Karpas-422 (cell line): Measurements from ENCODE around the gene DTX4. TPM values are rescaled to one million over a fixed set of nuclear protein-coding genes. Genes with fewer than 3 reads are reported as not detected.

Source experiments
- DNase-seq: peaks from one replicate; pipeline ENCODE4 v3.0.0-alpha.2; 2015
- H2AFZ ChIP-seq: fragments of 200-600 bp; sonication (generic); 2 replicates; pipeline ENCODE4 v1.6.1; 2014; ENCODE audit warnings: antibody characterized with exemption, low read length, mixed read lengths
- H3K27ac ChIP-seq: fragments of 200-600 bp; sonication (generic); 2 replicates; pipeline ENCODE4 v1.5.1; 2014; ENCODE audit warnings: mild to moderate bottlenecking, low read length, moderate library complexity
- H3K27me3 ChIP-seq: fragments of 200-600 bp; sonication (generic); 2 replicates; pipeline ENCODE4 v1.6.1; 2014; ENCODE audit warnings: low read length, mixed read lengths
- H3K36me3 ChIP-seq: fragments of 200-600 bp; sonication (generic); 2 replicates; pipeline ENCODE4 v1.6.1; 2014; ENCODE audit warnings: low read length, mixed read lengths; ENCODE audit not compliant: insufficient read depth
- H3K4me1 ChIP-seq: fragments of 200-600 bp; sonication (generic); 2 replicates; pipeline ENCODE4 v1.6.1; 2014; ENCODE audit warnings: mild to moderate bottlenecking, low read length, mixed read lengths
- H3K4me2 ChIP-seq: fragments of 200-600 bp; sonication (generic); 2 replicates; pipeline ENCODE4 v1.6.1; 2014; ENCODE audit warnings: low read length, low read depth, mild to moderate bottlenecking; ENCODE audit not compliant: poor library complexity, severe bottlenecking
- H3K4me3 ChIP-seq: fragments of 200-600 bp; sonication (generic); 2 replicates; pipeline ENCODE4 v1.5.1; 2014; ENCODE audit warnings: mild to moderate bottlenecking, antibody characterized with exemption, low read length, mixed read lengths
- H3K79me2 ChIP-seq: fragments of 200-600 bp; sonication (generic); 2 replicates; pipeline ENCODE4 v1.6.1; 2014; ENCODE audit warnings: mild to moderate bottlenecking, low read length, mixed read lengths
- H3K9ac ChIP-seq: fragments of 200-600 bp; sonication (generic); 2 replicates; pipeline ENCODE4 v1.6.0; 2014; ENCODE audit warnings: low read length
- H3K9me2 ChIP-seq: fragments of 200-600 bp; sonication (generic), shearing (Covaris generic); replicated peaks from 2 replicates; pipeline ENCODE4 v1.6.0; 2014; ENCODE audit warnings: mild to moderate bottlenecking, low read length, moderate library complexity; ENCODE audit not compliant: insufficient read depth
- H3K9me3 ChIP-seq: fragments of 300-700, 200-600 bp; sonication (generic); 2 replicates; pipeline ENCODE4 v1.6.1; 2014; ENCODE audit warnings: low read length, mixed read lengths
- H4K20me1 ChIP-seq: fragments of 200-600 bp; sonication (generic); 2 replicates; pipeline ENCODE4 v1.6.1; 2014; ENCODE audit warnings: mild to moderate bottlenecking, antibody characterized with exemption, low read length, low read depth; ENCODE audit not compliant: insufficient read depth
- total RNA-seq: library from RNA; depleted of rRNA; stranded (reverse); fragments of >200 nt; shearing (Covaris generic); gene quantifications from 2 replicates; pipeline ENCODE4 v1.2.3, GENCODE V29; 2014; ENCODE audit warnings: low replicate concordance

Gene DTX4
- total RNA-seq, 1 experiment from 2014 or later: 8.4 TPM

- Histone ChIP-seq H2AFZ (no peak overlapping the region), H3K4me1 (no peaks in the 10 kb centered on the region), H3K27ac (no peak overlapping the region), H3K27me3 (no peaks in the 10 kb centered on the region), H3K4me3 (no peak overlapping the region), H3K36me3 (no peaks in the 10 kb centered on the region), H3K9me3 (no peaks in the 10 kb centered on the region), H3K79me2 (no peaks in the 10 kb centered on the region), H3K9me2 (no peaks in the 10 kb centered on the region), H3K9ac (no peak overlapping the region), H4K20me1 (no peaks in the 10 kb centered on the region), H3K4me2 (no peak overlapping the region)
- DNase-seq: no peak
Observed at GRCh38 chr11:59191095-59191494, 19.2 kb downstream of the DTX4 start.

GRCh38 chr11:59191890-59192289 lies 20.0 kb downstream of the DTX4 start:
- Histone ChIP-seq H3K79me2 (no peaks in the 10 kb centered on the region), H3K36me3 (no peaks in the 10 kb centered on the region), H3K9ac (no peak overlapping the region), H3K27me3 (no peaks in the 10 kb centered on the region), H3K9me3 (no peaks in the 10 kb centered on the region), H4K20me1 (no peaks in the 10 kb centered on the region), H3K27ac (no peak overlapping the region), H3K4me1 (no peaks in the 10 kb centered on the region), H3K9me2 (no peaks in the 10 kb centered on the region), H2AFZ (no peak overlapping the region), H3K4me3 (no peak overlapping the region), H3K4me2 (no peak overlapping the region)
- DNase-seq: no peak

- DNase-seq: no peak
- H3K9me3 ChIP-seq: no peaks in the 10 kb centered on the region
- H3K79me2 ChIP-seq: no peaks in the 10 kb centered on the region
- no peaks in the 10 kb centered on the region for H3K4me1 ChIP-seq
- no peaks in the 10 kb centered on the region for H4K20me1 ChIP-seq
- H3K4me3 ChIP-seq: no peak overlapping the region
- no peaks in the 10 kb centered on the region for H3K27me3 ChIP-seq
- no peak overlapping the region for H3K9ac ChIP-seq
- no peak overlapping the region for H3K27ac ChIP-seq
- no peak overlapping the region for H3K4me2 ChIP-seq
- no peaks in the 10 kb centered on the region for H3K9me2 ChIP-seq
- no peaks in the 10 kb centered on the region for H3K36me3 ChIP-seq
- H2AFZ ChIP-seq: no peak overlapping the region
Observed at GRCh38 chr11:59192446-59193020, 20.6 kb downstream of the DTX4 start.

GRCh38 chr11:59193587-59194130 lies 21.7 kb downstream of the DTX4 start:
- Histone ChIP-seq H3K36me3 (no peaks in the 10 kb centered on the region), H2AFZ (no peak overlapping the region), H3K79me2 (no peaks in the 10 kb centered on the region), H3K9me3 (no peaks in the 10 kb centered on the region), H3K9me2 (no peaks in the 10 kb centered on the region), H3K4me1 (no peaks in the 10 kb centered on the region), H3K4me2 (no peak overlapping the region), H3K4me3 (no peak overlapping the region), H4K20me1 (no peaks in the 10 kb centered on the region), H3K9ac (no peak overlapping the region), H3K27ac (no peak overlapping the region), H3K27me3 (no peaks in the 10 kb centered on the region)
- DNase-seq: no peak

- Histone ChIP-seq H4K20me1 (no peaks in the 10 kb centered on the region), H3K27ac (no peak overlapping the region), H3K27me3 (no peaks in the 10 kb centered on the region), H3K4me2 (no peak overlapping the region), H3K9me2 (no peaks in the 10 kb centered on the region), H2AFZ (no peak overlapping the region), H3K4me1 (no peaks in the 10 kb centered on the region), H3K4me3 (no peak overlapping the region), H3K79me2 (no peaks in the 10 kb centered on the region), H3K9ac (no peak overlapping the region), H3K9me3 (no peaks in the 10 kb centered on the region), H3K36me3 (no peaks in the 10 kb centered on the region)
- DNase-seq: no peak
Observed at GRCh38 chr11:59195586-59195985, 23.7 kb downstream of the DTX4 start.

GRCh38 chr11:59196777-59197176 lies 24.8 kb downstream of the DTX4 start:
- Histone ChIP-seq H3K36me3 (no peaks in the 10 kb centered on the region), H3K4me2 (no peak overlapping the region), H2AFZ (no peak overlapping the region), H3K9me3 (no peaks in the 10 kb centered on the region), H3K9me2 (no peaks in the 10 kb centered on the region), H3K27me3 (no peaks in the 10 kb centered on the region), H3K79me2 (no peaks in the 10 kb centered on the region), H4K20me1 (no peaks in the 10 kb centered on the region), H3K4me3 (no peak overlapping the region), H3K9ac (no peak overlapping the region), H3K4me1 (no peaks in the 10 kb centered on the region), H3K27ac (no peak overlapping the region)
- no peak for DNase-seq

GRCh38 chr11:59197991-59198390 lies 26.1 kb downstream of the DTX4 start:
- Histone ChIP-seq H3K4me2 (no peak overlapping the region), H4K20me1 (no peaks in the 10 kb centered on the region), H3K4me3 (no peak overlapping the region), H3K9ac (no peak overlapping the region), H3K27me3 (no peaks in the 10 kb centered on the region), H3K9me2 (no peaks in the 10 kb centered on the region), H3K79me2 (no peaks in the 10 kb centered on the region), H3K9me3 (no peaks in the 10 kb centered on the region), H3K27ac (no peak overlapping the region), H3K4me1 (no peaks in the 10 kb centered on the region), H2AFZ (no peak overlapping the region), H3K36me3 (no peaks in the 10 kb centered on the region)
- DNase-seq: no peak

GRCh38 chr11:59198726-59199125 lies 26.8 kb downstream of the DTX4 start:
- Histone ChIP-seq H3K9ac (no peak overlapping the region), H3K9me2 (no peaks in the 10 kb centered on the region), H3K4me3 (no peak overlapping the region), H3K27me3 (no peaks in the 10 kb centered on the region), H3K36me3 (no peaks in the 10 kb centered on the region), H3K27ac (no peak overlapping the region), H4K20me1 (no peaks in the 10 kb centered on the region), H3K4me1 (no peaks in the 10 kb centered on the region), H3K4me2 (no peak overlapping the region), H2AFZ (no peak overlapping the region), H3K79me2 (no peaks in the 10 kb centered on the region), H3K9me3 (no peaks in the 10 kb centered on the region)
- no peak for DNase-seq
